ENCODE measurements around the gene CSPG4. TPM values are rescaled to one million over a fixed set of nuclear protein-coding genes. Genes with fewer than 3 reads are reported as not detected.
"Not testable (repeated sequence)": the region's sequence is repeated elsewhere in the genome, so short reads cannot be mapped to it uniquely, and the experiment has no call there.

CSPG4 gene
- polyA plus RNA-seq, 1 donor = 108 TPM

DNA sequence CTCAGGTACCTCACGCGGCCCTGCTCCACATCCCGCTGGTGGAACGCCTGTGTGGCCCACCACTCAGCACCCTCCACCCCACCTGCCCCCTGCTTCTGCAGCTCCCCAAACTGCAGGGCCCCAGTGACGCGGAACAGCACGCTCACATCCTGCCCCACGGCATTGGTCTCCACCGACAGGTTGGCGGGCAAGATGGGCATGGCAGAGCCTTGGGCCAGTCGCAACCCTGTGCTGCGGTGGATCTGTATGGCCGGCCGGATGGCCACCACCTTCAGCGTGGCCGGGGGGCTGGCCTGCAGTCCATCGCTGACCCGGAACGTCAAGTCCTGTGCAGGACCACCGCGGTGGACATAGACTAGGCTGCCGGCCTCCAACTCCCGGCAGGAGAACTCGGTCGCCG, 23.8 kb downstream of the CSPG4 start:
- DNase-seq (ENCODE audit: low read depth) = no peak

DNA sequence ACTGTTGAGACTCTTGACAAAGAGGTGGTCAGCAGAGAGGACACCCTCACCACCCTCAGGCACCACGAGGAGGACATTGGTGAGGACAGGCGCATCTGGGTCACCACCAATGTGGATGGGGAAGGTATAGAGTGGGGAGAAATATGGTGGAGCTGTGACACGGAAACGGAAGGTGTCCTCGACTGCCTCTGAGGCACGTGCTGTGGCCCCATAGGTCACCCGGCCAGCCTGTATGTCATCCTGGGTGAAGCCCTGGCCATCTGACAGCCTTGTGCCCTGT, 24.4 kb downstream of the CSPG4 start:
- no peak for DNase-seq (ENCODE audit: low read depth)

DNA sequence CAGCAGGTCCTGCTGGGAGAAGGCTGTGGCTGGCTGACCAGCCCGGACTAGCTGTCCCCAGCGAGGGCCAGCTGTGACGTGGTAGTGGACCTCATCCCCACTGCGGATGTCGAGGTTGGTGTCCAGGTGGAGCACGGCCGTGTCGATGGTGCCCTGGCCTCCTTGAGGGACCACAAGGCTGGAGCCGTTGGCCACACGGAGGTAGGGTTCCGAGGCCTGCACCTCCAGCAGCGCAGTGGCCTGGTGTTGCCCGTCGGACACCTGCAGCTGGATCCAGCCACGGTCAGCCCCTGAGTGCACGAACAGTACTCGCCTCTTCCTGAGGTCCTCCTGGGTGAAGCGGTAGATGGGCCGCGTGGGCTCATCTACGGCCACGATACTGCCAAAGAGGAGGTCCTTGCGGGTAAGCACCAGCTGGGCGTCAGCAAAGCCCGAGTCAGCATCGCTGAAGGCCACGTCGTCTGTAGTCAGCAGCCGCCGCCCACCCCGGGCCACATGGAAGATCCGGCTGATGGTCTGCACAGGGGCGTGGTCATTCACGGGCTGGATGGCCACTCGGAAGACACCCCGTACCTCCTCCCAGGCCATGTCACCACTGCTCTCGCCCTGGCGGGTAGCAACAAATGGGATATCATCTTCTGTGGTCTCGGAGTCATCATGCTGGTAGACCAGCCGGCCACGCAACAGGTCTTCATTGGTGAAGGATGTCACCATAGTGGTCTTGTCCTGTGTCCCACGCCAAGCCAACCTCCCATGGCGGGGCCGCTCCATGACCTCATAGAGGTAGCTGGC, 25.0 kb downstream of the CSPG4 start:
- no peak for DNase-seq (ENCODE audit: low read depth)

DNA sequence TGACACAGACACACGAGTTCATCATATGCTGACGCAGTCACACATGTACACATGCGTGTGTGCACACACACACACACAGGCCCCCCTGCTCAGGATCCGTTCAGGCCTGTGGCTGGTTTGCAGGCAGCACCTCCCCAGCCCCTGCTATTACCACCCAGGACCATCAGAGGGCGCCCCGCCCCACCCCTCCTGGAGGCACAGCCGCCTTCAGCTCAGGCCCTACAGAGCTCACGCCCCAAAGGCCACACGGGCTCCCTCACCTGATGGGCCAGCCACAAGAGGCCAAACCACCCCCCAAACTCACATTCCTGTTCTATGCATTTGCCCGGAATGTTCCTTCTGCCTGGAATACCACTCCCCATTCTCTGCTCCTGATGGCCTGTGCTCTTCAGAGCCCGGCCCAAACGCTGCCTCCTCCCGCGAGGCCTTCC, 26.4 kb downstream of the CSPG4 start:
- not testable (repeated sequence) for DNase-seq (ENCODE audit: low read depth)

DNA sequence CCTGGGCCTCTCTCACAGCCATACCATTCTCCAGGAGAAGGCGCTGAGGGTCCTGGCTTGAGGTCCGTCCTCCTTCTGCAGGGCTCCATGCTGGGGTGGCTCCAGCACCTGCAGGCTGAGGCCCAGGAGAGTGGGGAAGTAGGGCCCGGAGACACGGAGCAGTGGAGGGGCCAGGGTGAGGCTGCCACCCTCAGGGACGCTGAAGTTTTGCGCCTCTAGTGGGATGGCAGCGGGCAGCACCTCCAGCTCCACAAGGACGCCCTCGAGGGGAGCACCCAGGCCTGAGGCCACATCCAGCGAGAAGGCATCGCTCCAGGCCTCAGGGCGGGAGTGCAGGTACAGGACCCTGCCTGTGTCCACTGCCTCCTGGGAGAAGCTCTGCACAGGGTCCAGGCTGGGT, 27.5 kb downstream of the CSPG4 start:
- DNase-seq (ENCODE audit: low read depth) = no peak

DNA sequence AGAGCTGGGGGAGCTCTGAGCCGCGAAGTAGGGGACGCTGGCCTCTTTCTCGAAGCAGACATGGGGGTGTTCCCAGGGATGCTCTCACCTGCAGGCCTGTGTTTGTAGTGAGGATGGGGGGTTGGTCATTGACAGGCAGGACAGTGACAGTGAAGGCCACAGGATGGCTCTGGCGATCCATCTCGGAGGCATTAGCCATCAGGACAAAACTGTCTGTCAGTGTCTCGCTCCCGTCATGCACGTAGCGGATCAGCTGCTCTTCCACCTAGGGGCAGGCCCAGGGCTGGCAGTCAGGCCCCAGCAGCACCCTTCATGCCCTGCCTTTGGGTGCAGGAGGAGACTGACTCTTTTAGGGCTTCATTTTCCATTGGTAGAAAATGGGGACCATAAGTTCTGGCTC, 28.0 kb downstream of the CSPG4 start:
- no peak for DNase-seq (ENCODE audit: low read depth)

DNA sequence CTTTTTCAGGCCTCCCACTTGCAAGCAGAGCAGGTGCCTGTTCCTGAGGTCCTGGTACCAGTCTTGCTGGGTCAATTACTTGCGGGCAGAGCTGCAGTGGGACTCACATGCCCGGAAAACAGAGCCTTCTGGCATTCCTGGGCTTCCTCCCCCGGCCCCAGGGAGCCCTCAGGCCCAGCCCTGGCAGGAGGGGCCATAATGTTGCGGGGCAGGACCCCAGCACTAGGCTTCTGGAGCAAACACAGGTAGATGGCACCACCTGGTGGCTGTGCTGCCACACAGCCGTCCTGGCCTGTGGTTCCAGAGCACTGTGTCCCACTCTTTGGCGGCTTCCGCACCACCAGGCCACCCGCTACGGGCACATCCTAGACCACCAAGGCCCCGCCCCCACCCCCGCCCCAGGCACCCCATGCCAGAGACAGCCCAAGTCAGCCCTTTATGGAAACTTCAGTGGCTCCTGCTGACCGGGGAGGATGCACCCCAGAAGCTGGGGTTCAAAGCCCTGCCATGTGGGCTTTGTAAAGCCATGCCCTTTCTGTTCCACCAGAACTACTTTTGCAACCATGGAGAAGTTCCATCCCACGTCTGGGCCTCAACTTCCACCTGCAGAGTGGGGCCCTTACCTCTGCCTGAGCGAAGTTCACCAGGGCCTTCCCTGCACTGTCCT, 28.9 kb downstream of the CSPG4 start:
- not testable (repeated sequence) for DNase-seq (ENCODE audit: low read depth)

DNA sequence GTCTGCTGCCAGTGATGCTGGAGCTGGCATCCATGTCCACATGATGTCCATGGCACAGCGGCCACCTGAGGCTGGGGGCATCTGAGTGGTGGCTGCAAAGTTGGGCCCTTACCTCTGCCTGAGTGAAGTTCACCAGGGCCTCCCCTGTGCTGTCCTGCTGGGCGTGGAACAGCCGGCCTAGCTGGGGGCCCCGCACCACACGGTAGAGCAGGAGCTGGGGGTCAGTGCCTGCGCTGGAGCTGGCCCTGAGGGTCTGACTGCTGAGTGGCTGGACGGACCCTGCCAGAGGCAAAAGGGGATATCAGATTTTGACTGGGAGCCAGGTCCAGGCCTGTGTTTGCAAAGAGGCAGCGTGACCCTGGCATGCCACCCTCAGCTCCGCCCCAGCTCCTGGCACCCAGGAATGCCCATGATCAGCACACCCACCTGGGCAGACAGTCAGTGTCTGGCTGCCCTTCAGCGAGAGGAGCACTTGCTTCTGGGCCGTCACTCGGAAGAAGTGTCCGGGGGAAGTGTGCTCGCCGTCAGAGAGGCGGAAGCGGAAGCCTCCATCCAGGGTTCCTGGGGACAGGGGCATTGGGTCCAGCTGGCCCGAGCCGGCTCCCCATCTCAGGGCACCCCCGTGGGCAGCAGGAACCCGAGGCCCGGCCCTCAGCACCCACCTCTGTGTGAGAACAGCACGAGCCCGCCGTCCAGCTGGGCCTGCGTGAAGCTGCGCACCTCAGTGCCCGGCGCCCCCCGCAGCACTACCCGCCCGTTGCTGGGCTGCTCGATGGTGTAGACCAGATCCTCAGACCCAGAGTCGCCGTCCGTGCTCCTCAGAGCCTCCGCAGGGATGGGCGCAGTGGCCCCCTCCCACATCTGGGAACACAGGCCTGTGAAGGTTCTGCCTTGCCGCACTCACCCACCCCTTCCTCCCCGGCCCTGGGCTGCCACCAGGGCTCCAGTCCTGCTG, 30.2 kb downstream of the CSPG4 start:
- no peak for DNase-seq (ENCODE audit: low read depth)

DNA sequence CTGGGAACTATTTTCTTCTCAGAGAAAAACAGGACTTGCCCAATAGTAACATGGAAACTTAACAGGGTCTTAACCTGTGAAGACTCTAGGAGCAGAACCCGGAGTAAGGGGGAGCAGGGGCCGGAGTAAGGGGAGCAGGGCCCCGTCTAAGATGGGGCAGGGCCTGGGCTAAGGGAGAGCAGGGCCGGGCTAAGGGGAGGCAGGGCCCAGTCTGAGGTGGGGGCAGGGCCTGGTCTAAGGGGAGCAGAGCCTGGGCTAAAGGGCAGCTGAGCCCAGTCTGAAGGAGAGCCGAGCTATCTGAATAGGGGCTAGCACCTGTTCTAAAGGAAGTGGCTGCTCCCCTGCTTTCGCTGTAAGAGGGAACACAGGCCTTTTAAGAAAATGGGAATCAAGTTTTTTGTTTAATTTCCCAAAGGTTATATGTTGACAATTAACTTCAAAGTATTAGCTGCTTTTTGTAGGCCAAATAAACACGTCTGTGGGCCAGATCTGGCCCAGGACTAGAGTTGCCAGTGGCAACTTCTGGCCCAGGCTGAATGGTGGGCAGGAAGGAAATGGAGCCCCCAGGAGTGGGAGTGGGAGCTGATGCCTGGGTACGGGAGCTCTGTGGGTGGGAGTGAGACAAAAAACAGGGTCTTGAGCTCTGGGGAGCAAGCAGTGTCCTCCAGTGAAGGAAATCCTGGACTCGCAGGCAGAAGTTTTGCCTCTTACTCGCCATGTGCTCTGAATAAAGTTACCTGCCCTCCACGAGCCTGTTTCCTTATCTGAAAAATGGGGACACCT, 32.5 kb downstream of the CSPG4 start:
- DNase-seq (ENCODE audit: low read depth) = no peak

DNA sequence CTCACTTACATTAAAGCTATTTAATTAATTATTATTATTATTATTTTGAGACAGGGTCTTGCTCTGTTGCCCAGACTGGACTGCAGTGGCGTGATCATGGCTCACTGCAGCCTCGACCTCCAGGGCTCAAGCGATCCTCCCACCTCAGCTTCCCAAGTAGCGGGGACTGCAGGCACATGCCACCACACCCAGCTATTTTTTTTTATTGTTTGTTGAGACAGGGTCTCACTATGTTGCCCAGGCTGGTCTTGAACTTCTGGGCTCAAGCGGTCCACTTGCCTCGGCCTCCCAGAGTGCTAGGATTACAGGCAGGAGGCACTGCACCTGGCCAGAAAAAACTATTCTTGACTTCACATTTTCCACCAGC, 34.3 kb downstream of the CSPG4 start:
- DNase-seq (ENCODE audit: low read depth) = not testable (repeated sequence)

DNA sequence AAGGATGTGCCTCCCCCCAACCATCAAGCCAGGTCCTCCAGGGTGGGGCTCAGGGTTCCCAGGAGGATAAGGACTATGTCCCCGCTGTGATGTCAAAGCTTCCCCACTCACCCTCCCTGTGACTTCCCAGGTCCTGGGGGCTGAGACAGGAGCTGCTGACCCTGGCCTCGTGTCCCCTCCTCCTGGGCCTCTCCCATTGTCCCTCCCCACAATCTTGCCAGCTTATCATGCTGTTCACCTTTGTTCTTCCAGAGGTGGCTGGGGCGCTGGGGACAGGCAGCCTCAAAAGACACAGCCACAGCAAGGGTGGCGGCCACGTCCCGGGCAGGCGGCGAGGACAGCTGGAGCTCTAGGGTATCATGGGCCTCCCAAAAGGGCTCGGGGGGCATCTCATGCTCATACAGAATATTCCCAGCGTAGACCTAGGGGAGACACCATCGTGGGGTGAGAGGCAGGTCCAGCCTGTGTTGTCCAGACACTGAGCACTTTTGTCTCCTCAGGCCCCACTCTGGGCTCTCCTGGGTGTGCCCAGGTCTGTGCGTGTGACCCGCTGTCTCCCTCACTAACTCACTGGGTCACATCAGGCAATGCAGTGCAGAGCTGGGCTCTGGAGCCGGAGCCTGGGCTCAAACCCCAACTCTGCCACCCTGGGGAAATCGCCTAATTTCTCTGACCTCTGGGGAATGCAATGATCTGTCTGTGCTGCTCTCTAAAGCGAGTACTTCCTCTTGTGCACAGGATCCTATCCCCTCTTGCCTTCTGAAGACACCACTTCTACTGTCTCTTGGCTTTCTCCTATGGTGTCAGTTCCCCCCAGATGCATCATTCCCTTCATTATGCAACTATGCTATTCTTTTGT, 35.0 kb downstream of the CSPG4 start:
- DNase-seq (ENCODE audit: low read depth) = no peak

DNA sequence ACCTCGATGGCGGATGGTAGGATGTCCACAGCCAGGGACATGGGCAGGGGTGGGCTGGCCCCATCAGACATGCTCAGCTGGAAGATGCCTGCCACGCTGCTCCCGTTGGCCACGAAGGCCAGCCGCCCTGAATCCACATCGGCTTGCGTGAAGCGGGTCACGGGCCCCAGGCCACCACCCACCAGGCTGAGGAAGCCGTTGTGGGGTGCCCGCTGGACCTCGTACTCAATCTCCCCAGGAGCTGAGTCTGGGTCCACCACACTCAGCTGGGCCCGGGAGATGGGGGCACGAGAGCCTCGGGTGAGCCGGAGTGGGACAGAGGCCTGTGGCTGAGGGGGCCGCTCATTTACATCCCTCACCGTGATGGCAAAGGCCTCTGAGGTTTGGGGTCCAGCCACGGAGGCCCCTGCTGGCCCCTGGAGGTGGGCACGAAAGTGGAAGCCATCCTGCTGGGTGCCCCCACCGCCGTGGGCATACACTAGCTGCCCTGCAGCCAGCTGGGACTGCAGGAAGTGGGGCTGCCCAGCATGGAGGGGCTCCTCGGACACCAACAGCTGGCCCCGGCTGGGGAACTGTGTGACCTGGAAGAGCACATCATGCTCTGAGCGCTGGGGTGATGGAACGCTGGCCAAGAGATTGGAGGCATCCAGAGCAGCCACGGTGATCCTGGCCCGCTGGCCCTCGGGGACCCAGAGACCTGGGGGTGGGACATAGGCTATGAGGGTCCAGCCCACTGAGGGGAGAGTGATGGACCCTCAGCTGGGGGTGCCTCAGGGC, 35.8 kb downstream of the CSPG4 start:
- no peak for DNase-seq (ENCODE audit: low read depth)

DNA sequence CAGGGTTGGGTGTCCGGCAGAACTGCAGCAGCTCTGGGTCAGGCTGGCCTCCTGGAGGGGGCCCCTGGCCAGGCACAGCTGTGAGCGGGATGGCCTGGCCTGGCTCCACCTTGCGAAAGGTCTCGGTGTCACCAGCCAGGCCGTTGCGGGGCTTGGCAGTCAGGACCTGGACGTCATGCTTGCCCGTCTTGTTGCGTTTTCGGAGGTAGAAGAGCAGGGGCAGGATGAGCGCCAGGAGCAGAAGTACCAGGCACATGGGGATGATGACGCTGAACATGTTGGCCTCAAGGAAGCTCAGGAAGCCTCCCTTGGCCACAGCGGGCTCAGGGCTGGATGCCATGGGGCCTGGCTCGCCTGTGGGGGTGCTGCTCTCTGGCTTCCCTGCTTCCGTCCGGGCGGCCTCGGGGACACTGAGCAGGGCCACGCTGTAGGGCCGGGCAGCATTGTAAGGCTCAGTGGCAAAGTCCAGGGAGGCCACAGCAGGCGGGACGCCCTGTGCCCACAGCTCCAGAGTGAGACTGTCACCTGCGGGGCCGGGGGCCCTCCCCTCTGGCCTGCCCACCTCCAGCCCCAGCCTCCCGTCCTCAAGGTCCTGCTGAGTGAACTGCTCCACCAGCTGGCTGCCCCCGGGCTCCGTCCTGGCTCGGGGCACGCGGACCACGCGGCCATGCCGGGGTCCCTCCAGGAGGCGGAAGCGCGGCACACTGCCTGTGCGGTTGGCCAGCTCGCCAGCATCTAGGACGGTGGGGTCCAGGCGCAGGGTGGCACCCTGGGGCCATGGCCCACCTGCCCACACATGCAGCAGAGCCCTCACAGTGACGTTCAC, 36.9 kb downstream of the CSPG4 start:
- no peak for DNase-seq (ENCODE audit: low read depth)

DNA sequence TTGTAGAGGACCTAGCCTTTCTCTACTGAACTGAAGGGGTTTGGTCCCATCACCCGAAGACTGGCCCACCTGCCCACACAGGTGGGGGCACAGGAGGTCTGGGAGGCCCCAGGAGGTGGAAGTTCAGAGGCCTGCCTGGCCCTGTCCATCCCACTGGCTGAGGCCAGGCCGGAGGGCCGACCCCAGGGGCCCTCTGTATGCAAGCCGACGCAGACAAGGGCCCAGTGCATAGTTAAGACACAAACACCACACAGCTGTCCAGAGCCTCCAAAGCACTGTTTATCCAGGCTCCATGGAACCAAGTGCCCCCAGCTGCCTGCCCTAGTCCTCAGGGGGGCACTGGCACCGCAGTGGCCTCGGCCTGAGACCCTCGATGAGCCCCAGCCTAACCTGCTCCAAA, 38.3 kb downstream of the CSPG4 start:
- DNase-seq (ENCODE audit: low read depth) = no peak

DNA sequence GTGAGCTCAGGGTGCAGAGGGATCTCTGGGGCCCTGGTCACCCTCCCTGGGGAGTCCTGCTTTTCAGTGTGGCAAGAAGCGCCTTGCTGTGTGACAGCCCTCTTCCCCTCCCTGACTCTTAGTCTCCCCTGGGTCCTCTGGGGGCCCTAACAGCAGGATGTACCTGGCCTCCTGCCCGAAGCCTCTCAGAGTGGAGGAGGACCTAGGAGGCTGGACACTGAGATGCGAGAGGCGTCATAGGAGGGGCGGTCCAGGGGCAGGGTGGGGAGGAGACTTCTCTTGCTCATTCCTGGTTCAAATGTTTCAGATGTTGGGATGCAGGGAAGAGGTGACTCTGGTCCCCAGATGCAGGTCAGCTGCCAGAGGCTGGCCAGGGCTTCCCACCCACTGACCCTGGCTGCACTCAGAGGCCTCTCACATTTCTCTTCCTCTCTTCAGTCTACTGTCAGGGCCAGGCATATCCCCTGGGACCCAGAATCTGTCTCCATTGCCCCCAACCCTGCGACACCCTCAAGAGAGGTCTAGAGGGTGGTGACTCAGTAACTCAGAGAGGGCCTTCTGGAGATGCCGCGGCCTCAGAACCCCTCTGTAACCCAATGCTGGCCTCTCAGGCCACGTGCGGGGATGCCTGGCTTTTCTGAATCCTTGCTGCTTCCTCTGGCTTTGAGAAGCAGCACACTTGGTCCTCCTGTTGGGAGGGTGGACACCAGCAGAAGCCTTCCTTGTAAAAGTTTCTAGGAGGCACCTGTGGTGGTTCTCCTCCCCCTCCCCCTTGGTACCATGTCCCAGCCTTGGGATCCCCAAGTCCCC, 39.0 kb downstream of the CSPG4 start:
- DNase-seq (ENCODE audit: low read depth) = peak; percentile 82

DNA sequence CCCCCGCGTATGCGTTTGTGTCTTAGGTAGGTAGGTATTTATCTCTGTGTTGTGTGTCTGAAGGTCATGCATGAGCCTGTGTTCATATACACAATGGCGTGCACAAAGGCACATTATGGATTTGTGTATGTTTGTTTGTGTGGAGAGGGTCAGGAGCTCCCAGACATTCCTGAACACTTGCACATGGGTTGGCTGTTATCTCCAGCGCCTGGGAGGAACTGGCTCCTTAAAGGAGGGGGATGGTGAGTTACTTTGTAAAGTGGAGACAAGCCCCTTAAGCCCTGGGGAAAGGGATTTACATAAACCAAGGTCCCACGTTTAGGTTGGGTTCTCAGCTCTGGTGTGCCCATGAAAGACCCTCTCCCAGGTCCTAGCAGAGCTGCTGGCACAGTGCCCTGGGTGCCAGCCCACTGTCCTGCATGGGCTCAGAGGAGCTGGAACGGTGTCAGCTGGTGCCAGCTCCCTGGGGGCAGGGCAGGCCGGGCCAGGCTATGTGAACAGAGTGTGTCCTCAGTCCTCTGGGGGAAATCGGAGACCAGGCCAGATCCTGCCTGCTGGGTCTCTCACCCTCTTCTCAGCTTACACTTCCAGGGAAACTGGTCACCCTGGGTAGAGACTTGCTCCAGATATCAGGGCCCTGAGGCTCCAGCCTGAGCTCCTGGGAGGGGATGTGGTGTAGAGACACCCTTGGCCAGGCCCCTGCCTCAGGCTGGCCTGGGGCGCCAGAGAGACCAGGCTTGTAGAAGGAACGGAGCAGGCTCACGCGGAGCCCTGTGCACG, 39.8 kb downstream of the CSPG4 start:
- no peak for DNase-seq (ENCODE audit: low read depth)

Measured in forelimb muscle (tissue), 1 donor.